ENCODE results near the gene PEX16.

- TF ChIP-seq EZH2 (IDR thresholded peaks at IDR 0.05) (no peak), POLR2AphosphoS5 (IDR thresholded peaks at IDR 0.05; ENCODE audit: borderline replicate concordance, low read depth, low read length) (no peak)
These were observed 15.6 kb upstream of the PEX16 start for GRCh38 chr11:45933131-45933831.

All from SK-N-MC (cell line).